ENCODE results near the gene ABI3BP. TPM values are rescaled to one million over a fixed set of nuclear protein-coding genes. Genes with fewer than 3 reads are reported as not detected.
A peak's percentile ranks its signal among the peaks of the same experiment; 100 is the strongest.

Gene ABI3BP
- total and polyA plus RNA-seq, 2 donors (not counting 1 experiment from before 2014, with no cell fraction given): 4.8 to 62.9 TPM

GRCh38 chr3:101036213-101036618, 43.0 kb upstream of the ABI3BP start:
- H4K20me1 ChIP-seq (ENCODE audit: control insufficient read depth, extremely low read depth, insufficient read depth, low read length): no peaks in the 10 kb centered on the region
- peak overlapping the region; percentile 42 for H2AFZ ChIP-seq (ENCODE audit: low read length)
- no peaks in the 10 kb centered on the region for H3K9me3 ChIP-seq (ENCODE audit: control insufficient read depth, insufficient read depth, low read depth, low read length)
- H3K79me2 ChIP-seq (ENCODE audit: control insufficient read depth, insufficient read depth, low read length): no peaks in the 10 kb centered on the region
- peak; percentile 90 to 98 for DNase-seq (ENCODE audit: low read depth in 2 of 2)
- no peaks in the 10 kb centered on the region for H3K27me3 ChIP-seq (ENCODE audit: control insufficient read depth, insufficient read depth, low read length)
- no peak overlapping the region for H3K4me3 ChIP-seq (replicated peaks in 1 of 4; ENCODE audit: control extremely low read depth in 1 of 4, insufficient read depth in 1 of 4, low read depth in 3 of 4, low read length in 4 of 4)
- peak overlapping the region; percentile 67 for H3K27ac ChIP-seq (ENCODE audit: insufficient read depth, low read length)
- peak overlapping the region; percentile 42 for H3K4me2 ChIP-seq (ENCODE audit: extremely low read depth, insufficient read depth, low read length)
- H3K4me1 ChIP-seq (ENCODE audit: control insufficient read depth, extremely low read depth, insufficient read depth, low read length): peaks cover 10% of the 10 kb centered on the region
- TF ChIP-seq EZH2 (IDR thresholded peaks at IDR 0.05; ENCODE audit: low read length, missing control alignments): no peak
- TF ChIP-seq CTCF (conservative IDR thresholded peaks at IDR 0.05 in 1 of 2, IDR thresholded peaks at IDR 0.05 in 1 of 2; ENCODE audit: low read depth in 1 of 2, low read length in 2 of 2): no peak
- no peak overlapping the region for H3K9ac ChIP-seq (ENCODE audit: insufficient read depth, low read length)
- H3K36me3 ChIP-seq (ENCODE audit: control insufficient read depth, insufficient read depth, low read length): no peaks in the 10 kb centered on the region

- Histone ChIP-seq H3K9me3 (ENCODE audit: control insufficient read depth, insufficient read depth, low read depth, low read length) (no peaks in the 10 kb centered on the region), H3K27ac (ENCODE audit: insufficient read depth, low read length) (no peak overlapping the region), H3K4me3 (replicated peaks in 1 of 4; ENCODE audit: control extremely low read depth in 1 of 4, insufficient read depth in 1 of 4, low read depth in 3 of 4, low read length in 4 of 4) (no peak overlapping the region), H3K79me2 (ENCODE audit: control insufficient read depth, insufficient read depth, low read length) (no peaks in the 10 kb centered on the region), H3K9ac (ENCODE audit: insufficient read depth, low read length) (no peak overlapping the region), H2AFZ (ENCODE audit: low read length) (no peak overlapping the region), H3K4me2 (ENCODE audit: extremely low read depth, insufficient read depth, low read length) (no peak overlapping the region), H3K36me3 (ENCODE audit: control insufficient read depth, insufficient read depth, low read length) (no peaks in the 10 kb centered on the region), H3K4me1 (ENCODE audit: control insufficient read depth, extremely low read depth, insufficient read depth, low read length) (no peaks in the 10 kb centered on the region), H4K20me1 (ENCODE audit: control insufficient read depth, extremely low read depth, insufficient read depth, low read length) (no peaks in the 10 kb centered on the region), H3K27me3 (ENCODE audit: control insufficient read depth, insufficient read depth, low read length) (no peaks in the 10 kb centered on the region)
- TF ChIP-seq CTCF (conservative IDR thresholded peaks at IDR 0.05 in 1 of 2, IDR thresholded peaks at IDR 0.05 in 1 of 2; ENCODE audit: low read depth in 1 of 2, low read length in 2 of 2) (no peak), EZH2 (IDR thresholded peaks at IDR 0.05; ENCODE audit: low read length, missing control alignments) (no peak)
- DNase-seq (ENCODE audit: low read depth in 2 of 2): no peak
These were observed 34.1 kb upstream of the ABI3BP start for GRCh38 chr3:101027286-101027685.

GRCh38 chr3:101026881-101027280, 33.7 kb upstream of the ABI3BP start:
- Histone ChIP-seq H2AFZ (ENCODE audit: low read length) (no peak overlapping the region), H3K27ac (ENCODE audit: insufficient read depth, low read length) (no peak overlapping the region), H3K4me2 (ENCODE audit: extremely low read depth, insufficient read depth, low read length) (no peak overlapping the region), H3K4me1 (ENCODE audit: control insufficient read depth, extremely low read depth, insufficient read depth, low read length) (no peaks in the 10 kb centered on the region), H3K79me2 (ENCODE audit: control insufficient read depth, insufficient read depth, low read length) (no peaks in the 10 kb centered on the region), H4K20me1 (ENCODE audit: control insufficient read depth, extremely low read depth, insufficient read depth, low read length) (no peaks in the 10 kb centered on the region), H3K27me3 (ENCODE audit: control insufficient read depth, insufficient read depth, low read length) (no peaks in the 10 kb centered on the region), H3K36me3 (ENCODE audit: control insufficient read depth, insufficient read depth, low read length) (no peaks in the 10 kb centered on the region), H3K9me3 (ENCODE audit: control insufficient read depth, insufficient read depth, low read depth, low read length) (no peaks in the 10 kb centered on the region), H3K4me3 (replicated peaks in 1 of 4; ENCODE audit: control extremely low read depth in 1 of 4, insufficient read depth in 1 of 4, low read depth in 3 of 4, low read length in 4 of 4) (no peak overlapping the region), H3K9ac (ENCODE audit: insufficient read depth, low read length) (no peak overlapping the region)
- no peak for DNase-seq (ENCODE audit: low read depth in 2 of 2)
- TF ChIP-seq EZH2 (IDR thresholded peaks at IDR 0.05; ENCODE audit: low read length, missing control alignments) (no peak), CTCF (conservative IDR thresholded peaks at IDR 0.05 in 1 of 2, IDR thresholded peaks at IDR 0.05 in 1 of 2; ENCODE audit: low read depth in 1 of 2, low read length in 2 of 2) (no peak)

All from fibroblast of lung (primary cell).